SKM-1 (cell line): ENCODE data around the gene SHISA6.

Experiments used
- DNase-seq: peaks from one replicate; lab custom pipeline; 2025; ENCODE audit not compliant: unreplicated experiment; lab: John Stamatoyannopoulos, UW

The SHISA6 gene

GRCh38 chr17:11264183-11264871 lies 23.3 kb downstream of the SHISA6 start:
- DNase-seq, result no peak

DNA sequence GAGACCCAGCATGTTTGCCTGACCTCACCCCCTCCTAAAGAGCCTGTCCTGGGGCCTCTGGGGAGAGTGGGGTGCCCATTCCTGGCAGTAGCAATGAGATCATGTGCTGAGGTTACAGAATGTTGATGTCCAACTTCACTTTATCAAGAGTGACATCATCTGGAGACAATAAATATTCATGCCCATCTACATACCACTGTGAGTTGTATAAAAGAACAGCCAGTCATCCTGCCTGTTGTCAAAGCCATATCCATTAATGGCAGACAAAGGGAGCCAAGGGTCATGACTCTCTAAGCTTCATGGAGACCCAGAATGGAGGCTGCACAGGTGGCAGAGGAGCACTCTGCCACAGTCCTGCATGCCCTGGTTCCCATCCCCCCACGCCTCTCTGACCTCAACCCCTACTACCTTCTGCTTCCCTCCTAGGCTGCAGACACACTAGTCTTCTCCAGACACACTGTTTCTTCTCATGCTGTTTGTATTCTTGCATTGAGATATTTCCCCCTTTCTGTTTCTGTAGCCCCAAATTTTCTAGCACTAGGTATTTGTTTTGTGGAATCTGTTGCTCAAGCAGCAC lies 27.1 kb downstream of the SHISA6 start:
- DNase-seq, result no peak

DNA sequence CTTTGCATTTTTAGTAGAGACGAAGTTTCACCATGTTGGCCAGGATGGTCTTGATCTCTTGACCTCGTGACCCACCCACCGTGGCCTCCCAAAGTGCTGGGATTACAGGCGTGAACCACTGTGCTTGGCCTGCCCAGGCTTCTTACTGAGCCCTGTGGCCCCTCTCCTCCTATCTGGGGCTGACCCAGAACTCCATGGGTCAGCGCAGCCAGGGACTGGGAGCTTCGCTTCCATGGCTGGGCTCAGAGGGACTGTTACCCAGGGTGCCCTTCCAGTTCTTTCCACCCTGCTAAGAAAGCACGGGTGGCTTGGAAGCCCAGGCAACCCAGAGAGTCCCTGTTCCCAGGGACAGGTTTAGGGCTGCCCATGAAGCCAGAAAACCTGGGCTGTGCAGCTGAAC lies 28.2 kb downstream of the SHISA6 start:
- DNase-seq, result no peak

DNA sequence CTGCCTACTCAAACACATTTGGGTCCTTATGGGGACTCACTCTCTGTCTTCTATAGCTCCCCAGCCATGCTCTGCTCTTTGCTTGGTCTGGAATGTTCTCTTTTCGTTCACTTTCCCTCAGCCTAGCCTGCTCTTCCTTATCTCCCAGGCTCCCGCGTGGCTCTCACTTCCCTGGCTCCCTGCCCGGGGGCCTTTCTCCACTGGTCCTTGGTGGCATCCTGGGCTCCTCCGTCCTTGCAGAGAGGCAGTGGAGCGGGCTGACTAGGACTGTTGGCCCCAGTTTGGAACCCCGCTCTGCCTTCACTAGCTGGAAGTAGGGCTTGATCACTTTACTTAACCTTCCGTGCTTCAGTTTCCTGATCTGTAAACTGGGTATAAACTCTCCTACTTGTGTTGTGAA lies 31.2 kb downstream of the SHISA6 start:
- no peak for DNase-seq

GRCh38 chr17:11273596-11273995 lies 32.6 kb downstream of the SHISA6 start:
- DNase-seq, result no peak

DNA sequence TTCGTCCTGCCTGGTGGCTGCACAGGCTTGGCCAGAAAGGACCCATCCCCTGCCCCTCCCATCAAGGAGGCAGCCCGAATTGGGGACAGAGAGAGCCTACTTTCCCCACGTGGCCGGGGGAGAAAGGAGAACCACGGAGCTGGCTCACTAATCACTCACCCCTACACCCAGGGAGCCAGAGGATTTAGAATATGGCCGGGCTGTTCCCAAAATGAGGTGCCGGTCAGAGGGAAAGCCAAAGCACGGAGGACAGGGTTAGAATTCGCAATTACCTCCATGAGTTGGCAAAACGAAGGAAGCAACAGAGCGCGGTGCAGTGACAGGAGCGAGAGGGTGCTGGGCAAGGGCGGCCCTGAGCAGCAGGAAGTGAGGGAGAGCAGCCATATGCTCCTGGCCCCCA lies 33.1 kb downstream of the SHISA6 start:
- no peak for DNase-seq

GRCh38 chr17:11276486-11276885 lies 35.5 kb downstream of the SHISA6 start:
- no peak for DNase-seq

GRCh38 chr17:11278186-11278991 lies 37.4 kb downstream of the SHISA6 start:
- no peak for DNase-seq

GRCh38 chr17:11278992-11279270 lies 37.9 kb downstream of the SHISA6 start:
- no peak for DNase-seq

GRCh38 chr17:11279776-11280344 lies 38.8 kb downstream of the SHISA6 start:
- no peak for DNase-seq

GRCh38 chr17:11282586-11282985 lies 41.6 kb downstream of the SHISA6 start:
- DNase-seq, result no peak

GRCh38 chr17:11284811-11285210 lies 43.8 kb downstream of the SHISA6 start:
- DNase-seq, result no peak

DNA sequence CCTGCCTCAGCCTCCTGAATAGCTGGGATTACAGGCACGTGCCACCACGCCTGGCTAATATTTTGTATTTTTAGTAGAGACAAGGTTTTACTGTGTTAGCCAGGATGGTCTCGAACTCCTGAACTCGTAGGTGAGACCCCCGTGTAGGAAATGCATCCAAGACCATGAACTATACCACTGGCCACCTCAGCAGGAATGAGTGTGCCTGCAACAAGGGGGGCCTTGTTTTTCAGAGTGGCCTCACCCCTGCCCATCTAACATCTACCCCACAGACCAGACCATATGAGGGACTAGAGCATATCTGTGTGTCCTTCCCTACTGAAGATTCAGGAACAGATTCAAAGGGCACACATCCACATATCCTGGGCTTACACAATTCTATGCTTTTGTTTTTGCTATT lies 44.9 kb downstream of the SHISA6 start:
- DNase-seq, result no peak

- no peak for DNase-seq
Measured at GRCh38 chr17:11287791-11288190, 46.8 kb downstream of the SHISA6 start.

DNA sequence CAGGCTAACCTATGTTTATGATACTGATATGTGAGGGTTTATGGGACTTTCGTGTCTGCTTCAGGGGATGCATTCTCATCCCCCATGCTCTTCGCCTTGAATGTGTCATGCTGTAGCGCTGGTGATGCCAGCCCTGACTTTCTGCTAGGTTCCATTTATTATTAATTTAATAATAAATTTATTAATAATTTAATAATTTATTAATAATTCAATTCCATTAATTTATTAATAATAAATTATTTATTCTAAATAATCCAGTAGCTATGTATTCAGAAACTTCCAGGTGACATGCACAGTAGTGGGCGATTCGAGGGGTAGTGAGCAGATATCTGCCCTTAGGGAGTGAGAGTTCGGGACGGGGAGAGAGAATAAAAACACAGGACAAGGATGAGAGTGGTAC lies 49.8 kb downstream of the SHISA6 start:
- DNase-seq, result no peak

GRCh38 chr17:11292491-11292890 lies 51.5 kb downstream of the SHISA6 start:
- no peak for DNase-seq

GRCh38 chr17:11293480-11293879 lies 52.5 kb downstream of the SHISA6 start:
- DNase-seq, result no peak

DNA sequence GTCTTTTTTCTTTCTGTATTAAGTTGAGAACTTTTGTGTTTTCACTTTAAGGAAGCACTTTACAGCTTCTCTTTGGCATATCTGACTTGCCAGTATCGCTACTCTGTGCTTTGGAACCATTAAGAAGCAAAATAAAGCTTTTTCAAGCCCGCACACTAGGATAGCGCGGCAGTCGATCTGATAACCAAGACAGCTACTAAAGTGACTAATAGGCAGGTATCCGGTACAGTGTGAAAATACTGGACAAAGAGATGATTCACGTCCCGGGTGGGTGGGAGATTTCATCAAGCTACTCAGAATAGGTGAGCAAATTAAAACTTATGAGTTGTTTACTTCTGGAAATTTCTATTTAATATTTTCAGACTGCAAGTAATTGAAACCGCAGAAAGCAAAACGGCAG lies 53.8 kb downstream of the SHISA6 start:
- DNase-seq, result no peak

GRCh38 chr17:11296994-11297393 lies 56.0 kb downstream of the SHISA6 start:
- DNase-seq, result no peak

DNA sequence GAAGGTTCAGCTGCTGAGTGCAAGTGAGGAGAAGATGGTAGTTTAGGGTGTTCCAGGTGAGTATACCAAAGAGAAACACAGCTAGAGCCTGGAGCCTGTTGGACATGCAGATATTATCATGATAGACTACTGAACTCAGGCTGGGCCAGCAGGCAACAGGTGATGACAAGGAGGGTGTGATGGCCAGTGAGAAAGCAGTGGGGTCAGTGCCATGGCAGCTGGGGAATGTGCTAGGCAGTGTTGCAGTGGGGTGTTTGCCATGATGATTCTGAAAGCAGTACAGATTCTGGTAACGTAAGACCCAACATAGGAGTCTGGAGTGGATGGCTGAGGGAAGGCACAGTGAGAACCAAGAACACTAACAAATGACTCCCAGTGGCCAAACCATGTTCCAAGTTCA lies 57.4 kb downstream of the SHISA6 start:
- DNase-seq, result no peak

GRCh38 chr17:11300201-11300600 lies 59.2 kb downstream of the SHISA6 start:
- DNase-seq, result no peak

GRCh38 chr17:11300738-11301137 lies 59.7 kb downstream of the SHISA6 start:
- DNase-seq, result no peak
